Ishikawa (cell line): ENCODE measurements around the gene RNASEH2C.

Source experiments
- CEBPB ChIP-seq: IDR thresholded peaks from 2 replicates; pipeline ENCODE4 v1.6.1; 2012
- CREB1 ChIP-seq: IDR thresholded peaks from 2 replicates; pipeline ENCODE4 v1.6.1; 2012; ENCODE audit warnings: low read depth
- EGR1 ChIP-seq: IDR thresholded peaks from 2 replicates; pipeline ENCODE4 v1.6.1; 2012
- EP300 ChIP-seq: IDR thresholded peaks from 2 replicates; pipeline ENCODE4 v1.6.1; 2012; ENCODE audit warnings: borderline replicate concordance
- FOXM1 ChIP-seq: IDR thresholded peaks from 2 replicates; pipeline ENCODE4 v1.6.1; 2012; ENCODE audit warnings: low read depth, borderline replicate concordance
- MAX ChIP-seq: IDR thresholded peaks from 2 replicates; pipeline ENCODE4 v1.6.1; 2012
- NFIC ChIP-seq: IDR thresholded peaks from 2 replicates; pipeline ENCODE4 v1.6.1; 2012
- RAD21 ChIP-seq: IDR thresholded peaks from 2 replicates; pipeline ENCODE4 v1.6.1; 2012; ENCODE audit warnings: low read depth
- REST ChIP-seq: IDR thresholded peaks from 2 replicates; pipeline ENCODE4 v1.6.1; 2012; ENCODE audit warnings: low read depth, mild to moderate bottlenecking
- TAF1 ChIP-seq: IDR thresholded peaks from 2 replicates; pipeline ENCODE4 v1.6.1; 2012; ENCODE audit warnings: low read depth, mild to moderate bottlenecking
- TCF12 ChIP-seq: IDR thresholded peaks from 2 replicates; pipeline ENCODE4 v1.6.1; 2012; ENCODE audit warnings: low read depth
- TEAD4 ChIP-seq: IDR thresholded peaks from 2 replicates; pipeline ENCODE4 v1.6.1; 2012
- USF1 ChIP-seq: IDR thresholded peaks from 2 replicates; pipeline ENCODE4 v1.6.1; 2012
- YY1 ChIP-seq: IDR thresholded peaks from 2 replicates; pipeline ENCODE4 v1.6.1; 2012; ENCODE audit warnings: low read depth
- ZBTB7A ChIP-seq: IDR thresholded peaks from 2 replicates; pipeline ENCODE4 v1.6.1; 2012; ENCODE audit warnings: low read depth

RNASEH2C gene

GRCh38 chr11:65696802-65697552 lies 23.6 kb downstream of the RNASEH2C start:
- TF ChIP-seq EP300 (no peak), FOXM1 (no peak), REST (no peak), CREB1 (no peak), TEAD4 (no peak), MAX (no peak), CEBPB (no peak), TAF1 (no peak), USF1 (no peak), TCF12 (no peak), RAD21 (no peak), ZBTB7A (no peak)

GRCh38 chr11:65695459-65696241 lies 24.9 kb downstream of the RNASEH2C start:
- TF ChIP-seq EGR1 (no peak), RAD21 (no peak), NFIC (peak; percentile 99), TAF1 (no peak), MAX (peak; percentile 57; the same call in 1 of the 2 replicates), CEBPB (peak; percentile 17; the same call in 1 of the 2 replicates), TEAD4 (peak; percentile 56; the same call in 1 of the 2 replicates), YY1 (no peak), USF1 (no peak), REST (no peak), FOXM1 (no peak), CREB1 (no peak), TCF12 (peak; percentile 90), EP300 (peak; percentile 73; the same call in 1 of the 2 replicates), ZBTB7A (no peak)

- no peak for TF ChIP-seq YY1
- TF ChIP-seq FOXM1: no peak
- no peak for TF ChIP-seq TAF1
- TF ChIP-seq TCF12: no peak
- no peak for TF ChIP-seq EP300
- TF ChIP-seq EGR1: no peak
- no peak for TF ChIP-seq ZBTB7A
- no peak for TF ChIP-seq USF1
- TF ChIP-seq CREB1: no peak
- no peak for TF ChIP-seq CEBPB
- no peak for TF ChIP-seq TEAD4
- no peak for TF ChIP-seq MAX
- no peak for TF ChIP-seq REST
- no peak for TF ChIP-seq RAD21
These were observed 28.2 kb downstream of the RNASEH2C start for GRCh38 chr11:65692367-65692766.
